Measurements from ENCODE around the gene SOX13.

DNA sequence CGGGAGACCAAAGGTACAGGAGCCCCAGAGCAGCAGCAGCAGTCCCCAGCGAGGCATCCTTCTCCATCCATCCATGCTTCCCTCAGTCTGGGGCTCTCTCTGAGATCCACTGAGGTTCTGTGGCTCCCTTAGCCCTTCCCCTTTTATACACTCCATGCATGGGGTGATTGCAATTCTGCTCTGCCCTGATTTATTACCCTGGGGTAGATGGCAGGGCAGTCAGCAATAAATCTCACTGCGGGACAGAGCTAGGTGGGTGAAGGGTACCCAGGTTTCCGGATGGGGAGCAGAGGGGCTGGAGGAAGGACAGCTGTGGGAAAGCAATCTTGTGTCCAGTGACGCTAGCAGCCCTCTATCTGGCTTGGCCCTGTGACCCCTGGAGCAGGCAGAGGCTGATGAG, 93.3 kb downstream of the SOX13 start, which contains the start of gene REN:
- TF ChIP-seq POLR2A (IDR thresholded peaks at IDR 0.05): no peak
- TF ChIP-seq, protein P1, sequence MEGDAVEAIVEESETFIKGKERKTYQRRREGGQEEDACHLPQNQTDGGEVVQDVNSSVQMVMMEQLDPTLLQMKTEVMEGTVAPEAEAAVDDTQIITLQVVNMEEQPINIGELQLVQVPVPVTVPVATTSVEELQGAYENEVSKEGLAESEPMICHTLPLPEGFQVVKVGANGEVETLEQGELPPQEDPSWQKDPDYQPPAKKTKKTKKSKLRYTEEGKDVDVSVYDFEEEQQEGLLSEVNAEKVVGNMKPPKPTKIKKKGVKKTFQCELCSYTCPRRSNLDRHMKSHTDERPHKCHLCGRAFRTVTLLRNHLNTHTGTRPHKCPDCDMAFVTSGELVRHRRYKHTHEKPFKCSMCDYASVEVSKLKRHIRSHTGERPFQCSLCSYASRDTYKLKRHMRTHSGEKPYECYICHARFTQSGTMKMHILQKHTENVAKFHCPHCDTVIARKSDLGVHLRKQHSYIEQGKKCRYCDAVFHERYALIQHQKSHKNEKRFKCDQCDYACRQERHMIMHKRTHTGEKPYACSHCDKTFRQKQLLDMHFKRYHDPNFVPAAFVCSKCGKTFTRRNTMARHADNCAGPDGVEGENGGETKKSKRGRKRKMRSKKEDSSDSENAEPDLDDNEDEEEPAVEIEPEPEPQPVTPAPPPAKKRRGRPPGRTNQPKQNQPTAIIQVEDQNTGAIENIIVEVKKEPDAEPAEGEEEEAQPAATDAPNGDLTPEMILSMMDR (IDR thresholded peaks at IDR 0.05): no peak
